ENCODE measurements around the gene MYL4.
"Not testable (repeated sequence)": the region's sequence is repeated elsewhere in the genome, so short reads cannot be mapped to it uniquely, and the experiment has no call there.

MYL4 gene

DNA sequence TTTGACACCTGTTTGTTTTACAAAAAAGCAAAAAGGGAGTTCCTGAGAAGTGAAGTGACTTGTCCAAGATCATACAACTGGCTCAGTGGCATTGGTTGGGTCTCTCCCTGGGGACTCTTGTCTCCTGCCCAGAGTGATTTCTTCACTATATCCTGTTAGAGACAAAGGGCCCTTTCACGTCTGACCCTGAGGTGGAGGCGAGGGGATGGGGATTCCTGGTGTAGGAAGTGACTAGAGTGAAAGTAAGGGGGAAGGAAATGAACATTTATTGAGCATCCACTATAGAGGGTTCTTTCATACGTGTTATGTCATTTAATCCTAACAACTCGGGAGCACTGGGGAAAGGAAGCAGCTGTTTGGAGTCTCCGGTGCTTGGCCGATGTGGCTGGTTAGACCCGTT lies 53.4 kb downstream of the MYL4 start:
- no peak for TF ChIP-seq CTCF (IDR thresholded peaks at IDR 0.05; ENCODE audit: low read depth, low read length)
- no peak for DNase-seq (ENCODE audit: extremely low read depth, low read depth)

DNA sequence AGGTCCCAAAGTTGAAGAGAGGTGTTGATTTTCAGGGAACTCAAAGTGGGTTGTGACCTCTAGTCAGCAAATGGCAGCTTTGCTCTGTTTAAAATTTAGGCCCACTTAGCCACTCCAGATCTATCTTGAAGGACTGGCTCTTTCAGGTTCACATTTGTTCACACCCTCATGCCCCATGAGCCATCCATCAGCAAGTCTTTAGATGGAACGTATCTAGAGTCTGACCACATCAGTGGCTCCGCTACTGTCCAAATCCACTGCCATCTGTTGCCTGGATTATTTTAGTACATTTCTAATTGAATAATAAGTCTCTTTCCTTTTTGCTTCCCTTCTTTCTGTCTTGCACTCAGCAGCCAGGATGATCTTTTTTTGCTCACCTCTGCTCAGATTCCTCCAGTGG lies 55.0 kb downstream of the MYL4 start:
- no peak for DNase-seq (ENCODE audit: extremely low read depth, low read depth)
- TF ChIP-seq CTCF (IDR thresholded peaks at IDR 0.05; ENCODE audit: low read depth, low read length) = no peak

- no peak for TF ChIP-seq CTCF (IDR thresholded peaks at IDR 0.05; ENCODE audit: low read depth, low read length)
Measured at GRCh38 chr17:47265983-47266541, 56.9 kb downstream of the MYL4 start.

DNA sequence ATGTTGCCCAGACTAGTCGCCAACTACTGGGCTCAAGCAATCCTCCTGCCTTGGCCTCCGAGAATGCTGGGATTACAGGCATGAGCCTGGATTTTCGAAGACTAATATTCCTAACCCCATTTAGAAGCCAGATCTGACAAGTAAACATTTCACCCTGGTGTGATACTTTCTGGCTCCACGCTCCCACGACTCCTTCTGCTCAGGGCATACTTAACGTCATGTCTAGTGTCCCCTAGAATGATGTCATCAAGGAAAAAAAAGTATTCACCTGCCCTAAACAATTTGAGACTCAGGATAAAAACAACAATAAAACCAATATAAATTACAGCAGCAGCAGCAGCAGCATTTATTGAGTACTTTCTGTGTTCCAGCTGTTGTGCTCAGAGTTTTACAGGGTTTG lies 57.6 kb downstream of the MYL4 start:
- no peak for DNase-seq (ENCODE audit: extremely low read depth, low read depth)
- no peak for TF ChIP-seq CTCF (IDR thresholded peaks at IDR 0.05; ENCODE audit: low read depth, low read length)

More at GRCh38 chr17:47265983-47266541, 56.9 kb downstream of the MYL4 start:
- DNase-seq (ENCODE audit: extremely low read depth, low read depth) = no peak

DNA sequence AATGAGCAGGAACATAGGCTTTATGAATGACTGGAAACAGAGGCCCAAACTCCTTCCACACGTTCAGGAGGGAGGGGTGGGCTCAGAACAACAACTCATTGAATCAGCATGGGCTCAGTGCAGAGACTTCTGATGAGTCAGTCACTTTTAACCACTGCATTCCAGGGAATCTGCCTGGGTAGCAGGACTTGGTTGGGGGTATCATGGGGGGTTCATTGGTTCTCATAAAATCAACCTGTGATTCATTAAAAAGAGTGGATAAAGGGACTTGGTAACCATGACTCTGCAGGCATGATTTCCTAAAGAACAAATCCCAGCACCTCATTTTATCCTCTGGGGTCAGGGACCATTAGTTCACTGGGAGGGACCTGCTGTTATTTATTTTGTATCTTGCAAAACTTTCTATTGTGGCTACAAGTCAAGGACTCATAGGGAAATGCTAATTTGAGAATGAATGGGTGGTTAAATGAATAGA lies 58.2 kb downstream of the MYL4 start:
- no peak for DNase-seq (ENCODE audit: extremely low read depth, low read depth)

DNA sequence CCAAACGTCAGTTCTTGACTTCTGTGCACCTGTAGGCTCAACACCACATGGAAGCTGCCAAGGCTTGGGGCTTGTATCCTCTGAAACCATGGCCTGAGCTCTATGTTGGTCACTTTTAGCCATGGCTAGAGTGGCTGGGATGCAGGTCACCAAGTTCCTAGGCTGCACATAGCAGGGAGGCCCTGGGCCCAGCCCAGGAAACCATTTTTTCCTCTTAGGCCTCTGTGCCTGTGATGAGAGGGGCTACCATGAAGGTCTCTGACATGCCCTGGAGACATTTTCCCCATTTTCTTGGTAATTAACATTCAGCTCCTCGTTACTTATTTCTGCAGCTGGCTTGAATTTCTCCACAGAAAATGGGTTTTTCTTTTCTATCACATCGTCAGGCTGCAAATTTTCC lies 59.8 kb downstream of the MYL4 start:
- DNase-seq (ENCODE audit: extremely low read depth, low read depth) = not testable (repeated sequence)

More for the DNA sequence above, 58.2 kb downstream of the MYL4 start:
- no peak for TF ChIP-seq CTCF (IDR thresholded peaks at IDR 0.05; ENCODE audit: low read depth, low read length)

- DNase-seq (ENCODE audit: extremely low read depth, low read depth) = not testable (repeated sequence)
Measured at GRCh38 chr17:47269561-47270280, 60.6 kb downstream of the MYL4 start.

DNA sequence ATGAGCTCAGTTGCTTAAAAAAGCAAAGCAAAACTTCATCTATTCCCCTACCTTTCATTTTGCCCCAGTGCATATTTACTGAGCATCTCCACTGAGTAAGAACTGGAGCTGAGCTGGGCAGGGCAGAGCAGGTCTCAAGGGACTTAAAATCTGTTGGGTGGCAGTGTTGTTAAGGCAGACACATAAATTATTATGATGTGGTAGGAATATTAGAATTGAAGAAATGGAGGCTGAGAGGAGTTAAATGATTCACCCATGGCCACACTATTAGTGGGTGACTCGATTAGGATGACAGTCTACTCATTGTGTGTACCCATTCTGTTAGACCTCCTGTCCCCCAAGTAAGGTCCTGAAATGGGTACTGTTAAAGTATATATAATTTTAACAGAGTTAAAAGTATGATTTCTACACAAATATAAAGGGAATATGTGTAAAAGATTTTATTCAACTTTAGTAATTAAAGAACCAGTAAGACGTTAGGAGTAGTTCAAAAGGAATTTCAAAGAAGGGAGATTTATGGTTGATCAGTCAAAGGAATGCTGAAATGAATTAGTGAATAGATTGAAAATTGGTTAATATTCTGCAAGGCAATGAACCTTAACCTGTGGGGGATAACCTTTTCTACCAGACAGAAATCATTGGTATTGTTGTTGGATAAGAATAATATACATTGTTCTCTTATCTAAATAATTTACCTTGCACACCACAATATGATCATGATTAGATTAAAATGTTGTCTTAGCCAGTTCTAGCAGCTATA lies 62.0 kb downstream of the MYL4 start:
- no peak for DNase-seq (ENCODE audit: extremely low read depth, low read depth)
- no peak for TF ChIP-seq CTCF (IDR thresholded peaks at IDR 0.05; ENCODE audit: low read depth, low read length)

Measured in AG09319 (cell line).